ENCODE measurements around the gene NUSAP1.

Gene NUSAP1, protein sequence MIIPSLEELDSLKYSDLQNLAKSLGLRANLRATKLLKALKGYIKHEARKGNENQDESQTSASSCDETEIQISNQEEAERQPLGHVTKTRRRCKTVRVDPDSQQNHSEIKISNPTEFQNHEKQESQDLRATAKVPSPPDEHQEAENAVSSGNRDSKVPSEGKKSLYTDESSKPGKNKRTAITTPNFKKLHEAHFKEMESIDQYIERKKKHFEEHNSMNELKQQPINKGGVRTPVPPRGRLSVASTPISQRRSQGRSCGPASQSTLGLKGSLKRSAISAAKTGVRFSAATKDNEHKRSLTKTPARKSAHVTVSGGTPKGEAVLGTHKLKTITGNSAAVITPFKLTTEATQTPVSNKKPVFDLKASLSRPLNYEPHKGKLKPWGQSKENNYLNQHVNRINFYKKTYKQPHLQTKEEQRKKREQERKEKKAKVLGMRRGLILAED

DNA sequence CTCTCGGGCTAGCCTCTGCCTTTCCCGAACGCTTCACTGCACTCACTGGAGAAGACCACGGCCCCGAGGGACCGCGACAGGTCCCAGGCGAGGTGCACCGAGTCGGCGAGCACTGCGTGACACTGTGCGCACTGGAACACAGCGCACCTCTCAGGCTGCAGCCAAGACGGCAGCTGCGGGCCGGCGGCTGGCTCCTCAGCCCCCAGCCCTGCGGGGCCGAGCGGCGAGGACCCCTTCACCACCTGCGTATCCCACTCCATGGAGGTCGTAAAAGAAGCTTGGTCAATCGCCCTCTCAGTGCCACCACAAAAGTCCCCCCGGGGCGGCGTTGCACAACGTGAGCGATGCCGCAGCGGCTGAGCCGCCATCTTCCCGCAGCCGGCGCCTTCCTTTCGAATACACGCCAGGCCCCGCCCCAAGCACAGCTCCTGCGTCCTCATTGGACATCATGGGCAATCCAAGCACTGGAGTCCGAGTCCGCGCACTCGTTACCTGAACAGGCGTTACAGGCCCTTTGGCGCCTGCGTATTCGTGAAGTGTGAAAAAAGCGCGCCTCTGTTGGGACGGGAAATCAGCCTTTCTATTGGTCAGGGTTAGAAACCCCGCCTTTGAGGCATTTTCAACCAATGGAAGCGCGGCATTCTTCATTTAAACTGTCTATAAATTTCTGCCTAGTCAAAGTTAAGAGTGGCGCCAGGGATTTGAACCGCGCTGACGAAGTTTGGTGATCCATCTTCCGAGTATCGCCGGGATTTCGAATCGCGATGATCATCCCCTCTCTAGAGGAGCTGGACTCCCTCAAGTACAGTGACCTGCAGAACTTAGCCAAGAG is at the start of gene NUSAP1, which contains the start of gene OIP5:
Gene NUSAP1, plus strand, starts transcription at position 688 of the 832 bp plus-strand sequence. Its CDS starts 77 bp downstream, at position 765.
Gene OIP5, minus strand, starts transcription at position 398 of the 832 bp plus-strand sequence. Its CDS starts 30 bp downstream, at position 368.
- H3K27ac ChIP-seq = peak within 1 kb of the TSS; percentile 80
- TF ChIP-seq, protein P1, sequence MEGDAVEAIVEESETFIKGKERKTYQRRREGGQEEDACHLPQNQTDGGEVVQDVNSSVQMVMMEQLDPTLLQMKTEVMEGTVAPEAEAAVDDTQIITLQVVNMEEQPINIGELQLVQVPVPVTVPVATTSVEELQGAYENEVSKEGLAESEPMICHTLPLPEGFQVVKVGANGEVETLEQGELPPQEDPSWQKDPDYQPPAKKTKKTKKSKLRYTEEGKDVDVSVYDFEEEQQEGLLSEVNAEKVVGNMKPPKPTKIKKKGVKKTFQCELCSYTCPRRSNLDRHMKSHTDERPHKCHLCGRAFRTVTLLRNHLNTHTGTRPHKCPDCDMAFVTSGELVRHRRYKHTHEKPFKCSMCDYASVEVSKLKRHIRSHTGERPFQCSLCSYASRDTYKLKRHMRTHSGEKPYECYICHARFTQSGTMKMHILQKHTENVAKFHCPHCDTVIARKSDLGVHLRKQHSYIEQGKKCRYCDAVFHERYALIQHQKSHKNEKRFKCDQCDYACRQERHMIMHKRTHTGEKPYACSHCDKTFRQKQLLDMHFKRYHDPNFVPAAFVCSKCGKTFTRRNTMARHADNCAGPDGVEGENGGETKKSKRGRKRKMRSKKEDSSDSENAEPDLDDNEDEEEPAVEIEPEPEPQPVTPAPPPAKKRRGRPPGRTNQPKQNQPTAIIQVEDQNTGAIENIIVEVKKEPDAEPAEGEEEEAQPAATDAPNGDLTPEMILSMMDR (conservative IDR thresholded peaks at IDR 0.05) = peak; percentile 34

DNA sequence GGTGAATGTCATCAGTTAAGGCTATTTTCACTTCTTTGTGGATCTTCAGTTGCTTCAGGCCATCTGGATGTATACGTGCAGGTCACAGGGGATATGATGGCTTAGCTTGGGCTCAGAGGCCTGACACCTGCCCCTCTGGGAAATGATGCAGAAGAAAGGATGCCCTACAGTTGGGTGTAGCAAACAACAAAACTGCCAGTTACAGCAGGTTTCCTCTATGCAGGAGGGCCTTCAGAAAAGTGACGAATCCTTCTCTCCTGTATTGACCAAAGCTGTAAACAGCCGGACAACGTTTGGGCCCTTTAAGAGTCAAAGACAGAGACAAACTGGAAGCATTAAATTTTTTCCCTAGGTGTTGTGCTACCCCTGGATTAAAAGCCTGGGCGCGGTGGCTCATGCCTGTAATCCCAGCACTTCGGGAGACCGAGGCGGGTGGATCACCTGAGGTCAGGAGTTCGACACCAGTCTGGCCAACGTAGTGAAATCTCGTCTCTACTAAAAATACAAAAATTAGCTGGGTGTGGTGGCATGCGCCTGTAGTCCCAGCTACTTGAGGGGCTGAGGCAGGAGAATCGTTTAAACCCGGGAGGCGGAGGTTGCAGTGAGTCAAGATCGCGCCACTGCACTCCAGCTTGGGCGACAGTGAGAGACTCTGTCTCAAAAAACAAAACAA is 49.6 kb upstream of the NUSAP1 start:
- H3K27ac ChIP-seq = peak overlapping the region; percentile 89

DNA sequence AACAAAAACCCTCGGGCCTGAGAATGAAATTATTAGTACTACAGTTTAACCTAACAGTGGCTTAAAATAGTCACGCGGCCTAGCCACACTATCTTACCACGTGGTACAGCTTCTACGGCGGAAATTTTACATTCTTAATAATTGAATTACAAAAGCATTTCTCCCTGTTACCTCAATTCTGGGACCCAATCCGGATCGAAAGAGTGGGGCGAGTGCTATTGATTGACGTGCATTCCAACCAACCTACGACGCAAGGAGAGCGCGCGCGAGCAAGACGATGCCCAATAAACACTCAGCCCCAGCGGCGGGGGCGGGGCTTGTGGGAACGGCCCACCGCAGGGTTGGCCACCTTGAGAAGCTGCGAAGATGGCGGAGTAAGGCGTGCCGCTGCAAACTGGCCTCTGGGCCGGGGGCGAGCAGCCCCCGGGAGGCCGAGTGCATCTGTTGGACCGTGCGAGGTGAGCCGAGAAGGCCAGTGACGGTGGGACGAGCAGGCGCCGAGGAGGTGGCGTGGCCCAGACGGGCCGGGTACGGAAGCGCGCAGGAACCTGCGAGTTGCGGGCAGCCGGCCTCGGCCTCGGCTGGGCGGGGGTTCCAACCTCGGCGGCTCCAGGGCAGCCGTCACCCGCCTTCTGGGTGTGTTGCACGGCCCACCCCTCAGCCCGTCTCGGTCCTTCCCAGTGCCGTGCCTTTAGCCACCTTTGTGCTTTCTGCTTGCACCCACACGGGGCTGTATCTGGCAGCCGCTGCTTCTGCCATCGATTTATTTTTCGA is 48.8 kb upstream of the NUSAP1 start:
- H3K27ac ChIP-seq = peak overlapping the region; percentile 89
- TF ChIP-seq, protein P1 (conservative IDR thresholded peaks at IDR 0.05) = no peak

DNA sequence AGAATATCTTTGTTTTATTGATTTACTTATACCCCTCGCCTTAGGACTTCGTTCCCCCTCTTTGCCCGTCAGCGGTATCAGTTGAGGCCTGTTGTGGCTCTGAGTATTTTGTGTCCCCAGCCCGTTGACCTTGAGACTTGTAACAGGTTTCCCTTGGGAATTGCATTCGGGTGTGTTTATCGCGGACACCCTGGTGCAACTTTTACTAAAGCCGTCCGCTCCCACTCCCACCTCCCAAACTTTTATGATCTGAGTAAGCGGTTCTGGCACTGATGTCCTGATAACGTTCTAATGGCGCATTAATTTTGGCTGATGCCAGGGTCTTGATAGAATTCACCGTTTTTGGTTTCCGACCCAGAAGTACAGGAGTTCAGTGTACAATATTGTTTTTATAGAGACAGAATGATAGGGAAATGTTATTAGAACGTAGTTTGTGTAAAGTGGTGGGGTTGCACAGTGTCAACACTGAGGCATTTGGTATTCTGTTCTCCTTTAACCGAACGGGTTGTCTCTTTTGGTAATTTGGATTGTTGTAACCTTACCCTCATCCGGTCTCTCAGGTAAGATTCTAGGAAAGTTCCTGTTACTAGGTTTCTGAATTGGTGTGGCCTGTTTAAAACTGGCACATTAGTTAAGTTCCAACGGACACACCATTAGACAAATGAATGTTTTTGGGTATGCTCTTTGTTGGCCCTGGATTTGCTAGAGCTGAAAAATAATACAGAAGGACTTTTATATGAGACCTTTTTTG is 48.1 kb upstream of the NUSAP1 start:
- peak overlapping the region; percentile 89 for H3K27ac ChIP-seq
- TF ChIP-seq, protein P1 (conservative IDR thresholded peaks at IDR 0.05) = no peak

DNA sequence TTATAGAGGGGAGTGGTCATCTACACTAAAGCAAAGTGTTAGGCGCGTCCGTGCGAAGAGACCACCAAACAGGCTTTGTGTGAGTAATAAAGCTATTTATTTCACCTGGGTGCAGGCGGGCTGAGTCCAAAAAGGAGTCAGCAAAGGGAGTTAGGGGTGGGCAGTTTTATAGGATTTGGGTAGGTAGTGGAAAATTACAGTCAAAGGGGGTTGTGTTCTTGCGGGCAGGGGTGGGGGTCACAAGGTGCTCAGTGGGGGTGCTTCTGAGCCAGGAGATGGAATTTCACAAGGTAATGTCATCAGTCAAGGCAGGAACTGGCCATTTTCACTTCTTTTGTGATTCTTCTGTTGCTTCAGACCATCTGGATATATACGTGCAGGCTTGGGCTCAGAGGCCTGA is 47.4 kb upstream of the NUSAP1 start:
- H3K27ac ChIP-seq = peak overlapping the region; percentile 89
- TF ChIP-seq, protein P1 (conservative IDR thresholded peaks at IDR 0.05) = no peak

DNA sequence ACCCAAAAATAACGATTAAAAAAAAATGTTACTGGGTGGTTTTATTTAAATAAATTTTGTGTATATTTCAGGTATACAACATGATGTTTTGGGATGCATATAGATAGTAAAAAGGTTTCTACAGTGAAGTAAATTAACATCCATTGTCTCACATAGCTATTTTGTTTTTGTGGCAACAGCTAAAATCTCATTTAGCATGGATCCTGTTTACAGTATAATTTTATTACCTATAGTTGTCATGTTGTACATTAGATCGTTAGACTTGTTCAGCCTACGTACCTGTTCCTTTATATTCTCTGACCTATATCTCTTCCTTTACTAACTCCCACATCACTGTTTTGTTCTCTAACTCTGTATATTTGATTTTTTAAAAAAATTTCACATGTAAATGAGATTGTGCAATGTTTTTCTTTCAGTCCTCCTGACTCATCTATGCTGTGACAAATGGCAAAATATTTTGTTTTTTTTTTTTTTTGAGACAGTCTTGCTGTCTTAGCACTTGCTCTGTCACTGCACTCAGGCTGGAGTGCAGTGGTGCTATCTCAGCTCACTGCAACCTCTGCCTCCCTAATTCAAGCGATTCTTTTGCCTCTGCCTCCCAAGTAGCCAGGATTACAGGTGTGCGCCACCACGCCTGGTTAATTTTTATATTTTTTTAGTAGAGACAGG is 45.9 kb upstream of the NUSAP1 start:
- H3K27ac ChIP-seq = no peak overlapping the region
- TF ChIP-seq, protein P1 (conservative IDR thresholded peaks at IDR 0.05) = no peak
